H9 (cell line): ENCODE results near the gene PCDHB11. TPM values are rescaled to one million over a fixed set of nuclear protein-coding genes. Genes with fewer than 3 reads are reported as not detected.

ENCODE experiments used
- DNase-seq: peaks from one replicate; pipeline ENCODE4 v3.0.0-alpha.2; 2017
- H2AFZ ChIP-seq: one replicate; pipeline ENCODE4 v1.6.1; 2013; ENCODE audit warnings: mild to moderate bottlenecking, low read length, control low read depth, moderate library complexity
- H2AK5ac ChIP-seq: 2 replicates; pipeline ENCODE4 v1.6.1; 2013; ENCODE audit warnings: low read length, control low read depth, mixed read lengths; ENCODE audit not compliant: insufficient read length
- H2BK120ac ChIP-seq: one replicate; pipeline ENCODE4 v1.6.1; 2013; ENCODE audit warnings: low read depth, mild to moderate bottlenecking, low read length, control low read depth, inconsistent platforms; ENCODE audit not compliant: poor library complexity, severe bottlenecking
- H2BK12ac ChIP-seq: 2 replicates; pipeline ENCODE4 v1.6.1; 2013; ENCODE audit warnings: low read length, control low read depth, mixed read lengths, low read depth; ENCODE audit not compliant: insufficient read length
- H2BK15ac ChIP-seq: 2 replicates; pipeline ENCODE4 v1.6.1; 2013; ENCODE audit warnings: low read depth, low read length, control low read depth
- H2BK20ac ChIP-seq: one replicate; pipeline ENCODE4 v1.6.1; 2013; ENCODE audit warnings: low read depth, mild to moderate bottlenecking, low read length, control low read depth, inconsistent platforms; ENCODE audit not compliant: poor library complexity, severe bottlenecking
- H2BK5ac ChIP-seq: 2 replicates; pipeline ENCODE4 v1.6.1; 2013; ENCODE audit warnings: low read length, control low read depth, mixed read lengths; ENCODE audit not compliant: insufficient read length
- H3K14ac ChIP-seq: 2 replicates; pipeline ENCODE4 v1.6.1; 2013; ENCODE audit warnings: low read length, control low read depth; ENCODE audit not compliant: insufficient read depth
- H3K18ac ChIP-seq: 2 replicates; pipeline ENCODE4 v1.6.1; 2013; ENCODE audit warnings: low read depth, mild to moderate bottlenecking, mixed read lengths, low read length, control low read depth; ENCODE audit not compliant: insufficient read length
- H3K23ac ChIP-seq: 2 replicates; pipeline ENCODE4 v1.6.1; 2013; ENCODE audit warnings: low read length, control low read depth, mixed read lengths, low read depth; ENCODE audit not compliant: insufficient read length
- H3K23me2 ChIP-seq: 2 replicates; pipeline ENCODE4 v1.6.1; 2013; ENCODE audit warnings: low read depth, mild to moderate bottlenecking, mixed read lengths, low read length, control low read depth; ENCODE audit not compliant: insufficient read length, poor library complexity, severe bottlenecking
- H3K27ac ChIP-seq: 2 replicates; pipeline ENCODE4 v1.5.1; 2013; ENCODE audit warnings: low read length, control low read depth, mixed read lengths, low read depth; ENCODE audit not compliant: insufficient read length
- H3K27me3 ChIP-seq: 2 replicates; pipeline ENCODE4 v1.6.1; 2013; ENCODE audit warnings: low read length, control low read depth, inconsistent platforms; ENCODE audit not compliant: insufficient read depth
- H3K4ac ChIP-seq: 2 replicates; pipeline ENCODE4 v1.6.1; 2013; ENCODE audit warnings: low read depth, mild to moderate bottlenecking, control low read depth, inconsistent platforms, low read length, moderate library complexity
- H3K4me1 ChIP-seq: 2 replicates; pipeline ENCODE4 v1.6.1; 2013; ENCODE audit warnings: low read length, control low read depth, inconsistent platforms; ENCODE audit not compliant: insufficient read depth
- H3K4me2 ChIP-seq: 2 replicates; pipeline ENCODE4 v1.6.1; 2013; ENCODE audit warnings: low read length, control low read depth, mixed read lengths; ENCODE audit not compliant: insufficient read length, insufficient read depth
- H3K56ac ChIP-seq: 2 replicates; pipeline ENCODE4 v1.6.1; 2013; ENCODE audit warnings: low read depth, mild to moderate bottlenecking, mixed read lengths, low read length, control low read depth; ENCODE audit not compliant: insufficient read length
- H3K79me1 ChIP-seq: 2 replicates; pipeline ENCODE4 v1.6.1; 2013; ENCODE audit warnings: low read depth, mild to moderate bottlenecking, moderate library complexity, low read length, control low read depth, inconsistent platforms; ENCODE audit not compliant: insufficient read depth, poor library complexity, severe bottlenecking
- H3K79me2 ChIP-seq: 2 replicates; pipeline ENCODE4 v1.6.1; 2013; ENCODE audit warnings: low read length, control low read depth, inconsistent platforms; ENCODE audit not compliant: insufficient read depth
- H3K9ac ChIP-seq: 2 replicates; pipeline ENCODE4 v1.6.1; 2013; ENCODE audit warnings: low read length, control low read depth, mixed read lengths; ENCODE audit not compliant: insufficient read length; ENCODE audit errors: extremely low read depth
- H3K9me3 ChIP-seq: one replicate; pipeline ENCODE4 v1.6.1; 2013; ENCODE audit warnings: low read depth, low read length, inconsistent platforms; ENCODE audit not compliant: control insufficient read depth
- H3T11ph ChIP-seq: one replicate; pipeline ENCODE4 v1.6.1; 2013; ENCODE audit warnings: mild to moderate bottlenecking, low read length, control low read depth, inconsistent platforms
- H4K20me1 ChIP-seq: one replicate; pipeline ENCODE4 v1.6.1; 2013; ENCODE audit not compliant: control insufficient read depth, insufficient read length, insufficient read depth
- H4K5ac ChIP-seq: 2 replicates; pipeline ENCODE4 v1.6.1; 2013; ENCODE audit warnings: low read depth, mild to moderate bottlenecking, mixed read lengths, low read length, control low read depth; ENCODE audit not compliant: insufficient read length
- H4K8ac ChIP-seq: replicated peaks from 2 replicates; pipeline ENCODE4 v1.6.1; 2013; ENCODE audit warnings: low read length, control low read depth, mixed read lengths, low read depth; ENCODE audit not compliant: insufficient read length
- H4K91ac ChIP-seq: 2 replicates; pipeline ENCODE4 v1.6.1; 2013; ENCODE audit warnings: low read depth, mild to moderate bottlenecking, moderate library complexity, mixed read lengths, low read length, control low read depth; ENCODE audit not compliant: insufficient read length
- H3K27ac Mint-ChIP-seq, 3 experiments: 2 replicates in 2 of 3; 3 replicates in 1 of 3; pipeline ENCODE4 v1.8.0; 2020 to 2021; ENCODE audit warnings: mixed read lengths in 3 of 3, mild to moderate bottlenecking in 1 of 3, moderate library complexity in 1 of 3
- H3K27me3 Mint-ChIP-seq: 2 replicates; pipeline ENCODE4 v1.8.0; 2021; ENCODE audit warnings: low read depth, mild to moderate bottlenecking, moderate library complexity, mixed read lengths
- H3K36me3 Mint-ChIP-seq, 3 experiments: 2 replicates in 2 of 3; 3 replicates in 1 of 3; pipeline ENCODE4 v1.8.0; 2020 to 2021; ENCODE audit warnings: low read depth in 3 of 3, mixed read lengths in 3 of 3; ENCODE audit not compliant: insufficient read depth in 1 of 3
- H3K4me1 Mint-ChIP-seq, 2 experiments: 2 replicates each; pipeline ENCODE4 v1.8.0; 2020; ENCODE audit warnings: mixed read lengths in 2 of 2
- H3K4me3 Mint-ChIP-seq, 2 experiments: 2 replicates in 1 of 2; 3 replicates in 1 of 2; pipeline ENCODE4 v1.8.0; 2020 to 2021; ENCODE audit warnings: mild to moderate bottlenecking in 2 of 2, mixed read lengths in 2 of 2, moderate library complexity in 1 of 2
- H3K9me3 Mint-ChIP-seq, 2 experiments: 2 replicates in 1 of 2; 3 replicates in 1 of 2; pipeline ENCODE4 v1.8.0; 2020; ENCODE audit warnings: mild to moderate bottlenecking in 2 of 2, mixed read lengths in 2 of 2, moderate library complexity in 1 of 2
- CTCF ChIP-seq: fragments of 200-600 bp; sonication (generic); conservative IDR thresholded peaks from 3 replicates; pipeline ENCODE4 v1.8.0; 2021; ENCODE audit warnings: antibody characterized with exemption, mild to moderate bottlenecking
- WGBS: extraction: QIAGEN DNeasy Blood & Tissue Kit; methylation state at CpG from one replicate; pipeline ENCODE4 v1.1.7; 2013; ENCODE audit warnings: missing lambda C conversion rate, low lambda C conversion rate, mixed read lengths; ENCODE audit not compliant: insufficient read length; ENCODE audit errors: extremely low coverage; 5-methylcytosine and 5-hydroxymethylcytosine counted together
- total RNA-seq: library from RNA; stranded (reverse); gene quantifications from 2 replicates; pipeline ENCODE4 v1.2.1, GENCODE V29; 2021

PCDHB11 gene
- total RNA-seq, 1 experiment from 2014 or later: 2.0 TPM

GRCh38 chr5:141180313-141180712, 19.1 kb upstream of the PCDHB11 start:
- no peak for TF ChIP-seq CTCF
- no peak overlapping the region for H3K18ac ChIP-seq
- H3K23me2 ChIP-seq: no peaks in the 10 kb centered on the region
- H3K27me3 ChIP-seq: no peaks in the 10 kb centered on the region
- H4K8ac ChIP-seq: no peak overlapping the region
- H2AFZ ChIP-seq: no peak overlapping the region
- peaks cover 4 to 10% of the 10 kb centered on the region in 2 experiments for H3K4me1 Mint-ChIP-seq
- H4K5ac ChIP-seq: no peak overlapping the region
- H3K27me3 Mint-ChIP-seq: peaks cover 2% of the 10 kb centered on the region
- no peak overlapping the region for H3K4ac ChIP-seq
- H3K27ac ChIP-seq: no peak overlapping the region
- H4K20me1 ChIP-seq: no peaks in the 10 kb centered on the region
- no peak overlapping the region for H3K23ac ChIP-seq
- no peak overlapping the region for H3T11ph ChIP-seq
- H3K4me1 ChIP-seq: no peaks in the 10 kb centered on the region
- no peak overlapping the region for H2AK5ac ChIP-seq
- no peak overlapping the region for H3K56ac ChIP-seq
- no CpG with 5 or more reads among the region's 1 CpG for WGBS
- no peak overlapping the region for H2BK20ac ChIP-seq
- H3K79me1 ChIP-seq: no peaks in the 10 kb centered on the region
- H2BK120ac ChIP-seq: no peak overlapping the region
- H3K4me2 ChIP-seq: no peak overlapping the region
- H2BK12ac ChIP-seq: no peak overlapping the region
- peaks cover 10 to 28% (median 15%) of the 10 kb centered on the region in 3 experiments for H3K36me3 Mint-ChIP-seq
- H3K4me3 Mint-ChIP-seq: no peak overlapping the region
- H3K9me3 Mint-ChIP-seq: peaks cover 24 to 27% of the 10 kb centered on the region in 2 experiments
- no peak overlapping the region for H2BK5ac ChIP-seq
- H3K9ac ChIP-seq: no peak overlapping the region
- H3K9me3 ChIP-seq: no peaks in the 10 kb centered on the region
- H3K27ac Mint-ChIP-seq: no peak overlapping the region
- no peaks in the 10 kb centered on the region for H3K79me2 ChIP-seq
- no peak for DNase-seq
- no peak overlapping the region for H2BK15ac ChIP-seq
- H4K91ac ChIP-seq: no peak overlapping the region
- H3K14ac ChIP-seq: no peak overlapping the region
